Activated CD8-positive, alpha-beta T cell treated with anti-CD3 and anti-CD28 coated beads for 36 hours (primary cell): Measurements from ENCODE around the gene HECTD1. TPM values are rescaled to one million over a fixed set of nuclear protein-coding genes. Genes with fewer than 3 reads are reported as not detected.
A peak's percentile ranks its signal among the peaks of the same experiment; 100 is the strongest.

Source experiments
- ATAC-seq: fragments of 200-7000 bp; cut with Tn5 transposase; one replicate; pipeline ENCODE4 v1.10.0; 2021; ENCODE audit warnings: mild to moderate bottlenecking, moderate library complexity
- CTCF ChIA-PET: fragments of 350-600 bp; sonication (Branson Sonifier 250); formaldehyde crosslinking; loops from one replicate; lab custom pipeline; 2021; ENCODE audit warnings: antibody characterized with exemption; lab: Charles Lee
- POLR2A ChIA-PET: fragments of 350-600 bp; sonication (Branson Sonifier 250); formaldehyde crosslinking; loops from one replicate; lab custom pipeline; 2021; ENCODE audit warnings: antibody characterized with exemption; lab: Charles Lee
- DNase-seq: peaks from one replicate; pipeline ENCODE4 v3.0.0-alpha.2; 2020
- H3K27ac Mint-ChIP-seq: one replicate; pipeline ENCODE4 v1.8.0; 2021; ENCODE audit warnings: mild to moderate bottlenecking, mixed read lengths
- H3K27me3 Mint-ChIP-seq: one replicate; pipeline ENCODE4 v1.8.0; 2021; ENCODE audit warnings: mixed read lengths
- H3K36me3 Mint-ChIP-seq: one replicate; pipeline ENCODE4 v1.8.0; 2021; ENCODE audit warnings: low read depth, mixed read lengths
- H3K4me1 Mint-ChIP-seq: one replicate; pipeline ENCODE4 v1.8.0; 2021; ENCODE audit warnings: low read depth, mixed read lengths
- H3K4me3 Mint-ChIP-seq: one replicate; pipeline ENCODE4 v1.8.0; 2021; ENCODE audit warnings: mild to moderate bottlenecking, moderate library complexity, mixed read lengths
- H3K9me3 Mint-ChIP-seq: one replicate; pipeline ENCODE4 v1.8.0; 2021; ENCODE audit warnings: mixed read lengths
- CTCF ChIP-seq: fragments of 200-600 bp; IDR thresholded peaks from one replicate; pipeline ENCODE4 v1.8.0; 2022; ENCODE audit warnings: antibody characterized with exemption, mild to moderate bottlenecking
- intact Hi-C: fragments of 100-400 bp; cut with micrococcal nuclease; formaldehyde crosslinking; loops from one replicate; pipeline ENCODE4 v1.10.0; 2022
- total RNA-seq, 2 experiments: library from RNA; stranded (reverse); gene quantifications; one replicate each; pipeline ENCODE4 v1.2.3, GENCODE V29; 2021

The HECTD1 gene
- total RNA-seq, 2 experiments from 2014 or later, result 78.9 to 82.2 TPM

GRCh38 chr14:31126680-31127079 is 80.9 kb downstream of the HECTD1 start:
- ATAC-seq (no peak), DNase-seq (no peak)
- Mint-ChIP-seq H3K27ac (no peak overlapping the region), H3K4me3 (no peak overlapping the region), H3K9me3 (no peaks in the 10 kb centered on the region), H3K4me1 (peaks cover 30% of the 10 kb centered on the region), H3K36me3 (peaks cover 48% of the 10 kb centered on the region), H3K27me3 (no peaks in the 10 kb centered on the region)
- TF ChIP-seq CTCF, result no peak
- ChIA-PET CTCF (interaction anchor here (1.4 kb wide), 1 partner anchor 81 kb away, joined by 5 read pairs; the partner anchor contains the start of gene HECTD1), POLR2A (interaction anchor here (2.0 kb wide), 1 partner anchor 29 kb away, joined by 5 read pairs; no protein-coding TSS in a partner anchor)
- intact Hi-C loops, result loop anchor here (10.0 kb wide), 1 partner anchor 228 kb away; no protein-coding TSS in a partner anchor

GRCh38 chr14:31125231-31125630 is 82.4 kb downstream of the HECTD1 start:
- Mint-ChIP-seq H3K36me3 (peaks cover 53% of the 10 kb centered on the region), H3K9me3 (no peaks in the 10 kb centered on the region), H3K4me1 (peaks cover 30% of the 10 kb centered on the region), H3K27ac (no peak overlapping the region), H3K27me3 (no peaks in the 10 kb centered on the region), H3K4me3 (no peak overlapping the region)
- ChIA-PET POLR2A (interaction anchor here (0.6 to 1.5 kb wide), 2 partner anchors 13 to 37 kb away, joined by 4 to 5 read pairs; no protein-coding TSS in a partner anchor), CTCF (no interaction called here)
- ATAC-seq, result no peak
- DNase-seq, result no peak
- TF ChIP-seq CTCF, result no peak
- intact Hi-C loops, result loop anchor here (10.0 kb wide), 1 partner anchor 230 kb away; no protein-coding TSS in a partner anchor

GRCh38 chr14:31124197-31124596 is 83.4 kb downstream of the HECTD1 start:
- POLR2A ChIA-PET, result interaction anchor here (0.8 to 1.5 kb wide), 3 partner anchors 12 to 97 kb away, joined by 3 to 5 read pairs (median 3); no protein-coding TSS in a partner anchor
- peaks cover 54% of the 10 kb centered on the region for H3K36me3 Mint-ChIP-seq
- ATAC-seq (peak; percentile 32), DNase-seq (no peak)
- no peak overlapping the region for H3K27ac Mint-ChIP-seq
- peaks cover 29% of the 10 kb centered on the region for H3K4me1 Mint-ChIP-seq
- H3K4me3 Mint-ChIP-seq, result no peak overlapping the region
- H3K9me3 Mint-ChIP-seq, result no peaks in the 10 kb centered on the region
- TF ChIP-seq CTCF, result no peak
- intact Hi-C loops, result loop anchor here (10.0 kb wide), 1 partner anchor 231 kb away; no protein-coding TSS in a partner anchor
- CTCF ChIA-PET, result no interaction called here
- no peaks in the 10 kb centered on the region for H3K27me3 Mint-ChIP-seq

GRCh38 chr14:31122921-31123320 is 84.7 kb downstream of the HECTD1 start:
- Mint-ChIP-seq H3K9me3 (no peaks in the 10 kb centered on the region), H3K36me3 (peaks cover 46% of the 10 kb centered on the region), H3K4me1 (peaks cover 19% of the 10 kb centered on the region), H3K27ac (no peak overlapping the region), H3K4me3 (no peak overlapping the region), H3K27me3 (no peaks in the 10 kb centered on the region)
- intact Hi-C loops, result loop anchor here (10.0 kb wide), 1 partner anchor 232 kb away; no protein-coding TSS in a partner anchor
- ChIA-PET POLR2A (no interaction called here), CTCF (no interaction called here)
- no peak for TF ChIP-seq CTCF
- DNase-seq, result no peak
- no peak for ATAC-seq

GRCh38 chr14:31122098-31122611 is 85.4 kb downstream of the HECTD1 start:
- intact Hi-C loops, result loop anchor here (10.0 kb wide), 1 partner anchor 233 kb away; no protein-coding TSS in a partner anchor
- ChIA-PET CTCF (no interaction called here), POLR2A (no interaction called here)
- ATAC-seq (no peak), DNase-seq (no peak)
- peaks cover 13% of the 10 kb centered on the region for H3K4me1 Mint-ChIP-seq
- no peaks in the 10 kb centered on the region for H3K9me3 Mint-ChIP-seq
- no peaks in the 10 kb centered on the region for H3K27me3 Mint-ChIP-seq
- TF ChIP-seq CTCF, result no peak
- H3K36me3 Mint-ChIP-seq, result peaks cover 47% of the 10 kb centered on the region
- H3K27ac Mint-ChIP-seq, result no peak overlapping the region
- H3K4me3 Mint-ChIP-seq, result no peak overlapping the region
